ENCODE measurements around the gene WDR87. TPM values are rescaled to one million over a fixed set of nuclear protein-coding genes. Genes with fewer than 3 reads are reported as not detected.
A peak's percentile ranks its signal among the peaks of the same experiment; 100 is the strongest.

The WDR87 gene
- total RNA-seq, 1 donor from 2014 or later = not detected

DNA sequence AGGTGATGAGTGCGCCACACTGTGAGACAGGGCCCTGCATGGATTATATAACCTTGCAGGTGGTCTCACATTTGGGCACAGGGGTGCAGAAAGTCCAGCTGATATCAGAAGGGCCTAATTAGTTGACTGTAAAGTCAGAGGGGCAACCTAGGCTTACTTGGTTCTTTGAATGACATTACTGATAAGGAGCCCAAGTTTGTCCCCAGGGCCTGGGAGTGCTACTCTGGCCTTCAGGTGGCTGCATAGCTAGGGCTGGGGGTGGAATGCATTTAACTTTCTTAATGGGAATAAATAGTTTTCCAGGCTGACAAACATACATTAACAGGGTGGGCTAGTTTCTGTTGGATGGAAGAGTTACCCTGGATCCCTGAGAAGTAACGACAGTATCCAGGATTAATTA is 3.3 kb downstream of the WDR87 start:
- H3K27me3 Mint-ChIP-seq (ENCODE audit: unreplicated experiment) = peaks cover 5% of the 10 kb centered on the region
- H3K27ac Mint-ChIP-seq (ENCODE audit: unreplicated experiment) = no peak overlapping the region
- no peak for DNase-seq
- TF ChIP-seq, protein P1, sequence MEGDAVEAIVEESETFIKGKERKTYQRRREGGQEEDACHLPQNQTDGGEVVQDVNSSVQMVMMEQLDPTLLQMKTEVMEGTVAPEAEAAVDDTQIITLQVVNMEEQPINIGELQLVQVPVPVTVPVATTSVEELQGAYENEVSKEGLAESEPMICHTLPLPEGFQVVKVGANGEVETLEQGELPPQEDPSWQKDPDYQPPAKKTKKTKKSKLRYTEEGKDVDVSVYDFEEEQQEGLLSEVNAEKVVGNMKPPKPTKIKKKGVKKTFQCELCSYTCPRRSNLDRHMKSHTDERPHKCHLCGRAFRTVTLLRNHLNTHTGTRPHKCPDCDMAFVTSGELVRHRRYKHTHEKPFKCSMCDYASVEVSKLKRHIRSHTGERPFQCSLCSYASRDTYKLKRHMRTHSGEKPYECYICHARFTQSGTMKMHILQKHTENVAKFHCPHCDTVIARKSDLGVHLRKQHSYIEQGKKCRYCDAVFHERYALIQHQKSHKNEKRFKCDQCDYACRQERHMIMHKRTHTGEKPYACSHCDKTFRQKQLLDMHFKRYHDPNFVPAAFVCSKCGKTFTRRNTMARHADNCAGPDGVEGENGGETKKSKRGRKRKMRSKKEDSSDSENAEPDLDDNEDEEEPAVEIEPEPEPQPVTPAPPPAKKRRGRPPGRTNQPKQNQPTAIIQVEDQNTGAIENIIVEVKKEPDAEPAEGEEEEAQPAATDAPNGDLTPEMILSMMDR (IDR thresholded peaks at IDR 0.05; ENCODE audit: partially characterized antibody, unreplicated experiment) = no peak
- peaks cover 9% of the 10 kb centered on the region for H3K4me1 Mint-ChIP-seq (ENCODE audit: low read depth, unreplicated experiment)
- H3K4me3 Mint-ChIP-seq (ENCODE audit: unreplicated experiment) = no peak overlapping the region
- no peaks in the 10 kb centered on the region for H3K36me3 Mint-ChIP-seq (ENCODE audit: unreplicated experiment)
- peaks cover 6% of the 10 kb centered on the region for H3K9me3 Mint-ChIP-seq (ENCODE audit: unreplicated experiment)

DNA sequence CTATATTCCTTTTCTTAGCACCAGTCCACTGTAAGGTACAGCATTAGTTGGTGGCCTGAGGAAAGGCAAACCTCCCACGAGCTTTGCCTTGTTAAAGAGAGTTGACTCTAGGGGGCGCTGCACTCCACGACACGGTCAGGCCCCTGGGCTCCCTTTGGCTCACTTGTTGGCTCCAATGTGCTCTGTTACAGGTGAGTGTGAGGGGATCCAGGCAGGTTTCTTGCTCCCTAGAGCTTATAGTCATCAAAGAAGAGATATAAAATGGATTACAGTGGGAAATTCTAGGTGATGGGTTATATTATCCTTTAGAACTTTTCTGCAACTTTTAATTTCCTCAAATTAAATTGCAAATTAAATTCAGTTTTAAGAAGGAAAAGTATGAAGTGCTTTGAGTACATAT is 3.7 kb downstream of the WDR87 start:
- Mint-ChIP-seq H3K36me3 (ENCODE audit: unreplicated experiment) (no peaks in the 10 kb centered on the region), H3K27me3 (ENCODE audit: unreplicated experiment) (peaks cover 5% of the 10 kb centered on the region), H3K27ac (ENCODE audit: unreplicated experiment) (no peak overlapping the region), H3K4me3 (ENCODE audit: unreplicated experiment) (peak overlapping the region; percentile 20), H3K9me3 (ENCODE audit: unreplicated experiment) (peaks cover 5% of the 10 kb centered on the region), H3K4me1 (ENCODE audit: low read depth, unreplicated experiment) (peaks cover 8% of the 10 kb centered on the region)
- TF ChIP-seq, protein P1 (IDR thresholded peaks at IDR 0.05; ENCODE audit: partially characterized antibody, unreplicated experiment) = peak; percentile 94
- DNase-seq = peak; percentile 88

DNA sequence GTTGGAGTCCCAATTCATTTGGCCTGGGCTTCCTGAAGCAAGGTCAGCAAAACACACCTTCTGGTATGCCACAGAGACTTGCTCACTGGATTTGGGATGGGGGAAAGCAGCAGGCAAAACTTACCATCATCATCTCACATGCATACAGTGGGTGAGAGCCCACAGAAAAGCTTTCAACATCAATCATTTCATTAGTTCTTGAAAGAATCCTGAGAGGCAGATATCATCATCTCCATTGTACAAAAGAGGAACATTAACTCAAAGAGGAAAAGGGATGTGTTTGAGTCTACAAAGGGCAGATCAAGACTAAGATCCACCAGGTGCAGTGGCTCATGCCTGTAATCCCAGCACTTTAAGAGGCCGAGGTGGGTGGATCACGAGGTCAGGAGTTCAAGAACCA is 6.4 kb downstream of the WDR87 start:
- Mint-ChIP-seq H3K9me3 (ENCODE audit: unreplicated experiment) (no peaks in the 10 kb centered on the region), H3K27ac (ENCODE audit: unreplicated experiment) (no peak overlapping the region), H3K4me3 (ENCODE audit: unreplicated experiment) (no peak overlapping the region), H3K4me1 (ENCODE audit: low read depth, unreplicated experiment) (peaks cover 2% of the 10 kb centered on the region), H3K27me3 (ENCODE audit: unreplicated experiment) (no peaks in the 10 kb centered on the region), H3K36me3 (ENCODE audit: unreplicated experiment) (no peaks in the 10 kb centered on the region)
- no peak for DNase-seq
- TF ChIP-seq, protein P1 (IDR thresholded peaks at IDR 0.05; ENCODE audit: partially characterized antibody, unreplicated experiment) = no peak

DNA sequence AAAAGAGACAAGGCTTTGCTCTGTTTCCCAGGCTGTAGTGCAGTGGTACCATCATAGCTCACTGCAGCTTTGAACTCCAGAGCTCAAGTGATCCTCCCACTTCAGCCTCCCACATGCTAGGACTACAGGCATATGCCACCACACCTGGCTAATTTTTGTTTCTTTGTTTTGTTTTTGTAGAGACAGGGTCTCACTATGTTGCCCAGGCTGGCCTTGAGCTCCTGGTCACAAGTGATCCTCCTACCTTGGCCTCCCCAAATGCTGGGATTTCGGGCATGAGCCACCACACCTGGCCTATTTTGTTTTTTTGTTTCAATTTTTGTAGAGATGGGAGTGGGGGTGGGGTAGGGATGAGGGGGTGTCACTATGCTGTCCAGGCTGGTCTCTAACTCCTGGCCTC is 6.9 kb downstream of the WDR87 start:
- no peak for DNase-seq
- Mint-ChIP-seq H3K36me3 (ENCODE audit: unreplicated experiment) (no peaks in the 10 kb centered on the region), H3K27ac (ENCODE audit: unreplicated experiment) (no peak overlapping the region), H3K4me1 (ENCODE audit: low read depth, unreplicated experiment) (peaks cover 2% of the 10 kb centered on the region), H3K9me3 (ENCODE audit: unreplicated experiment) (no peaks in the 10 kb centered on the region), H3K4me3 (ENCODE audit: unreplicated experiment) (no peak overlapping the region), H3K27me3 (ENCODE audit: unreplicated experiment) (no peaks in the 10 kb centered on the region)
- TF ChIP-seq, protein P1 (IDR thresholded peaks at IDR 0.05; ENCODE audit: partially characterized antibody, unreplicated experiment) = no peak

DNA sequence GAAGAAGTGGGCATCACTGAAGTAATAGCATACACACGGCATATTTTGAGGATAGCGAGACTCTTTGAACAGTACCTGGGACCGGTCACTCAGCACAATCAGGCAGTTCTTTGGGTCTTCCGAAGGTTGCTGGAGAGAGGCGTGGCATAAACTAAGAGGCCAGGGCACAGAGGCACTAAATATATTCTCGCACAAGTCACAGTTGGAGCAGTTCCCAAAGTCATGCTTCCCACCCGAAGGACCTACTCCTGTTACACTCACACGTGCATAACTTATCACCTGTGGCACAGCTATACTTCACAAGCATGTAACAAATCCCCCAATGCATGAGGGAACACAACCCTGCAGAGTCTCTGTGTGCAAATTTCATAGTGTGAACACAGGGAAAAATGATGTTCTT is 10.2 kb downstream of the WDR87 start:
- Mint-ChIP-seq H3K36me3 (ENCODE audit: unreplicated experiment) (no peaks in the 10 kb centered on the region), H3K9me3 (ENCODE audit: unreplicated experiment) (peaks cover 3% of the 10 kb centered on the region), H3K27me3 (ENCODE audit: unreplicated experiment) (peaks cover 4% of the 10 kb centered on the region), H3K4me3 (ENCODE audit: unreplicated experiment) (no peak overlapping the region), H3K27ac (ENCODE audit: unreplicated experiment) (no peak overlapping the region), H3K4me1 (ENCODE audit: low read depth, unreplicated experiment) (no peaks in the 10 kb centered on the region)
- no peak for DNase-seq
- TF ChIP-seq, protein P1 (IDR thresholded peaks at IDR 0.05; ENCODE audit: partially characterized antibody, unreplicated experiment) = no peak
